ENCODE data around the gene ZRANB1.
"Not testable (repeated sequence)": the region's sequence is repeated elsewhere in the genome, so short reads cannot be mapped to it uniquely, and the experiment has no call there.

The ZRANB1 gene

GRCh38 chr10:124911124-124912067 lies 30.5 kb upstream of the ZRANB1 start:
- POLR2A ChIA-PET = interaction anchor here (1.0 kb wide), 1 partner anchor 10 kb away, joined by 3 read pairs; no protein-coding TSS in a partner anchor
- CTCF ChIA-PET = no interaction called here
- DNase-seq (ENCODE audit: extremely low spot score) = no peak
- TF ChIP-seq TARDBP (IDR thresholded peaks at IDR 0.05) = no peak
- no peak for TF ChIP-seq FOXA1 (IDR thresholded peaks at IDR 0.05)

- TF ChIP-seq ELF4 (IDR thresholded peaks at IDR 0.05) (no peak), FOXA1 (IDR thresholded peaks at IDR 0.05) (no peak), SUZ12 (IDR thresholded peaks at IDR 0.05) (no peak), LEF1 (IDR thresholded peaks at IDR 0.05; ENCODE audit: borderline replicate concordance) (no peak), FOXK2 (IDR thresholded peaks at IDR 0.05) (no peak), BHLHE40 (IDR thresholded peaks at IDR 0.05; ENCODE audit: borderline replicate concordance) (no peak), CTBP1 (IDR thresholded peaks at IDR 0.05; ENCODE audit: borderline replicate concordance) (no peak), NFRKB (IDR thresholded peaks at IDR 0.05) (no peak), ARNT (IDR thresholded peaks at IDR 0.05) (no peak), PKNOX1 (IDR thresholded peaks at IDR 0.05) (no peak), ZNF384 (IDR thresholded peaks at IDR 0.05) (no peak), TARDBP (IDR thresholded peaks at IDR 0.05) (no peak), SP1 (IDR thresholded peaks at IDR 0.05) (no peak), L3MBTL2 (conservative IDR thresholded peaks at IDR 0.05) (no peak), HDGF (IDR thresholded peaks at IDR 0.05; ENCODE audit: borderline replicate concordance) (no peak), FOXM1 (IDR thresholded peaks at IDR 0.05; ENCODE audit: borderline replicate concordance) (no peak)
- ChIA-PET CTCF (no interaction called here), POLR2A (no interaction called here)
- DNase-seq (ENCODE audit: extremely low spot score) = no peak
Measured at GRCh38 chr10:124912101-124912886, 29.6 kb upstream of the ZRANB1 start.

GRCh38 chr10:124913167-124913566 lies 28.8 kb upstream of the ZRANB1 start:
- ChIA-PET CTCF (no interaction called here), POLR2A (no interaction called here)
- TF ChIP-seq NFRKB (IDR thresholded peaks at IDR 0.05) = no peak
- no peak for TF ChIP-seq FOXA1 (IDR thresholded peaks at IDR 0.05)
- no peak for TF ChIP-seq FOXM1 (IDR thresholded peaks at IDR 0.05; ENCODE audit: borderline replicate concordance)
- TF ChIP-seq ARNT (IDR thresholded peaks at IDR 0.05) = no peak
- TF ChIP-seq ELF4 (IDR thresholded peaks at IDR 0.05) = no peak
- TF ChIP-seq CTBP1 (IDR thresholded peaks at IDR 0.05; ENCODE audit: borderline replicate concordance) = no peak
- TF ChIP-seq FOXK2 (IDR thresholded peaks at IDR 0.05) = no peak
- no peak for TF ChIP-seq PKNOX1 (IDR thresholded peaks at IDR 0.05)
- TF ChIP-seq SP1 (IDR thresholded peaks at IDR 0.05) = no peak
- no peak for TF ChIP-seq L3MBTL2 (conservative IDR thresholded peaks at IDR 0.05)
- no peak for TF ChIP-seq SUZ12 (IDR thresholded peaks at IDR 0.05)
- TF ChIP-seq HDGF (IDR thresholded peaks at IDR 0.05; ENCODE audit: borderline replicate concordance) = no peak
- no peak for TF ChIP-seq ZNF384 (IDR thresholded peaks at IDR 0.05)
- TF ChIP-seq BHLHE40 (IDR thresholded peaks at IDR 0.05; ENCODE audit: borderline replicate concordance) = no peak
- no peak for TF ChIP-seq TARDBP (IDR thresholded peaks at IDR 0.05)
- no peak for TF ChIP-seq LEF1 (IDR thresholded peaks at IDR 0.05; ENCODE audit: borderline replicate concordance)
- DNase-seq (ENCODE audit: extremely low spot score) = no peak

- CTCF ChIA-PET; DNase-seq (ENCODE audit: extremely low spot score): not testable (repeated sequence)
- POLR2A ChIA-PET = interaction anchor here (1.6 kb wide), 1 partner anchor 10 kb away, joined by 6 read pairs; no protein-coding TSS in a partner anchor
Measured at GRCh38 chr10:124914398-124914797, 27.5 kb upstream of the ZRANB1 start.

- DNase-seq (ENCODE audit: extremely low spot score) = no peak
- TF ChIP-seq SP1 (IDR thresholded peaks at IDR 0.05) (no peak), L3MBTL2 (conservative IDR thresholded peaks at IDR 0.05) (peak; percentile 43), ZNF384 (IDR thresholded peaks at IDR 0.05) (no peak)
- POLR2A ChIA-PET = interaction anchor here (0.7 to 2.4 kb wide), 13 partner anchors 9 to 142 kb away, joined by 3 to 12 read pairs (median 4); partner anchors contain the start of gene EEF1AKMT2
- CTCF ChIA-PET = no interaction called here
Measured at GRCh38 chr10:124916098-124916584, 25.8 kb upstream of the ZRANB1 start.

- CTCF ChIA-PET = no interaction called here
- peak; percentile 99 for DNase-seq (ENCODE audit: extremely low spot score)
- POLR2A ChIA-PET = interaction anchor here (0.6 to 2.4 kb wide), 15 partner anchors 10 to 141 kb away, joined by 3 to 12 read pairs (median 3); partner anchors contain the start of genes ABRAXAS2 and EEF1AKMT2
- no peak for TF ChIP-seq HDGF (IDR thresholded peaks at IDR 0.05; ENCODE audit: borderline replicate concordance)
- 0 out of 2 replicates have a peak, but pooled peaks have one; percentile 22 for TF ChIP-seq ARNT (IDR thresholded peaks at IDR 0.05)
- TF ChIP-seq L3MBTL2 (conservative IDR thresholded peaks at IDR 0.05) = no peak
Measured at GRCh38 chr10:124916585-124917427, 25.1 kb upstream of the ZRANB1 start.
